GM18508 (cell line): ENCODE results near the gene NAPB.
A peak's percentile ranks its signal among the peaks of the same experiment; 100 is the strongest.

ENCODE experiments used
- ATAC-seq: cut with Tn5 transposase; IDR thresholded peaks from one replicate; pipeline ENCODE4 v1.9.1; 2021; ENCODE audit warnings: moderate number of reproducible peaks; ENCODE audit not compliant: insufficient read depth, unreplicated experiment

Gene NAPB

GRCh38 chr20:23408957-23409356, 12.3 kb downstream of the NAPB start:
- ATAC-seq = no peak

GRCh38 chr20:23407781-23408464, 13.4 kb downstream of the NAPB start:
- ATAC-seq = peak; percentile 47

GRCh38 chr20:23406880-23407279, 14.4 kb downstream of the NAPB start:
- ATAC-seq = no peak

- ATAC-seq = no peak
Measured at GRCh38 chr20:23404196-23404595, 17.1 kb downstream of the NAPB start.

- ATAC-seq = no peak
Measured at GRCh38 chr20:23403751-23404150, 17.5 kb downstream of the NAPB start.

- no peak for ATAC-seq
Measured at GRCh38 chr20:23401051-23401450, 20.2 kb downstream of the NAPB start.

- peak; percentile 47 for ATAC-seq
Measured at GRCh38 chr20:23399568-23400241, 21.6 kb downstream of the NAPB start.

- no peak for ATAC-seq
Measured at GRCh38 chr20:23397961-23398360, 23.3 kb downstream of the NAPB start.

- ATAC-seq = no peak
Measured at GRCh38 chr20:23396950-23397627, 24.2 kb downstream of the NAPB start.

- ATAC-seq = no peak
Measured at GRCh38 chr20:23393996-23394775, 27.1 kb downstream of the NAPB start.

- no peak for ATAC-seq
Measured at GRCh38 chr20:23391707-23392310, 29.5 kb downstream of the NAPB start.

- no peak for ATAC-seq
Measured at GRCh38 chr20:23390091-23390774, 31.1 kb downstream of the NAPB start.

- no peak for ATAC-seq
Measured at GRCh38 chr20:23387118-23387443, 34.2 kb downstream of the NAPB start.

- no peak for ATAC-seq
Measured at GRCh38 chr20:23386304-23387117, 34.8 kb downstream of the NAPB start.

- no peak for ATAC-seq
Measured at GRCh38 chr20:23381876-23382275, 39.4 kb downstream of the NAPB start.

GRCh38 chr20:23379772-23380171, 41.5 kb downstream of the NAPB start:
- ATAC-seq = no peak

- ATAC-seq = no peak
Measured at GRCh38 chr20:23375827-23376226, 45.5 kb downstream of the NAPB start.

GRCh38 chr20:23374441-23374840, 46.8 kb downstream of the NAPB start:
- ATAC-seq = no peak

- no peak for ATAC-seq
Measured at GRCh38 chr20:23371496-23371895, 49.8 kb downstream of the NAPB start.
